ENCODE results near the gene RTF2.
"Not testable (repeated sequence)": the region's sequence is repeated elsewhere in the genome, so short reads cannot be mapped to it uniquely, and the experiment has no call there.

RTF2 gene

DNA sequence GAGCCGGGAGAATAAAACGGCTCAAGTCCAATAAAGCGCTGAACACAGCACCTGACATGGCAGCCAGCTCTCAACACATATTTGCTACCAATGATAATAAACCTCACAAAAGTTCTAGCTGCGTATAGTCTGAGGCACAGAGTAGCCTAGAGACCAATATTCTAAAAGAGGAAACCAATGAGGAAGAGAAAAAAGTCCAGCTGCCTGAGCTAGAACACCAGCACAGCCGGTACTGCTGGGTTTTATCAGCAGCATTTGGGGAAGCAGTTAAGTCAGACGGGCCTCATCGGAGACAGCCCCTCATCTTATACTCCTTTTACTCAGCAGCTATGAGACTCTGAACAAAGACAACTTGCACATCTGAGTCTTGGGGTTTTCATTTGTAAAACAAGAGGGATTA, 2.4 kb upstream of the RTF2 start:
- Histone ChIP-seq H3K4me3 (no peak overlapping the region), H3K27ac (peak overlapping the region in 2 of 21 experiments; percentile 46 to 49)

DNA sequence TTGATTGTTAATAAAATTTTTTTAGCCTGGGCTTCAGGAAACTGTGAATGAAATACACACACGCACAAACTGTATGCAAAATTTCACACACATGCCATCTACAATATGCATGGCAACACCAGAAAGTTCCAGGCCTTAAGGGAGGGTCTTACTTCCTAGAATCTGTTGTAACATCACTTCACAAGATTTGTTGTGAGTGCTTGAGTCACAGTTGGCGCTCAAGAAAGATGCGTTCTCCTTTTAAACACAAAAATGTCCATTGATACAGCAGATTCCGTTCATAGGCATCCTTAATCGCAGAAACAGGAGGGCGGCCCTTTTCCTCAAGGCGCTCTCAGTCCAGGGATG, 485 bp upstream of the RTF2 start:
- H3K27ac ChIP-seq, result peak overlapping the region in 20 of 21 experiments; percentile 30 to 93 (median 86)

DNA sequence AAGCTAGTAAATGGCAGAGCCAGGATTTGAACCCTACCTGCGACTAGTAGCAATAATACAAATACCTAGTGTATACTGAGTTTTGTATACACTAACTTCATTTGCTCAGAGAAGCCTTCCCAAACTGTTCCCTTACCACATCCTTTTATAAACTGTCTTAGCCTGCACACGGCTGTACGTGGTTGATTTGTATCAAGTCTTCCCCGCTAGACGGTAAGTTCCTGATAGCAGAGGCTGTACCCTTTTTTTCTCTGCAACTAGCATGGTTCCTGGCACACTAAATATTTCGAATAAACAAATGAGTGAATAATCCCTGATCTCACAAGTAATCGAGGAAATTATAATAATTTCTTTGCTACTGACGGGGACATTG, 636 bp downstream of the RTF2 start:
- peak overlapping the region; percentile 60 to 93 (median 87) for H3K27ac ChIP-seq
- peak overlapping the region; percentile 56 to 91 (median 84) for H3K4me3 ChIP-seq

More for the DNA sequence above, 485 bp upstream of the RTF2 start:
- peak overlapping the region; percentile 56 to 91 (median 84) for H3K4me3 ChIP-seq

DNA sequence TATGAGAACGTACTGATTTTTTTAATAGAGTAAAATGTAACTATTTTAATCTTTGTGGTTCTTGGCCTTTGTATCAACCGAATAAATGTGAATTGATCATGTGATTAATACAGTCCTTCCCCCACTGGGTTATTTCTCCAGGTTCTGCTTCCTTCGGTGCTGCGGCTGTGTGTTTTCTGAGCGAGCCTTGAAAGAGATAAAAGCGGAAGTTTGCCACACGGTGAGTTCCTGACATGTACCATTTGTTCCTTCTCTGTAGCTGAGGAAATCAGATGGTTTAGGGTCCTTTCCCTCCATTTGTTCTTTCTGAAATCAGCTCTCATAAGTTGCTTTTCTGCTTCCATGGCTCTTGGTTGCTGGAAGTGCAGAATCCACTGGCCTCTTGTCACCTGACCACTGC, 15.5 kb downstream of the RTF2 start:
- peak overlapping the region in 5 of 21 experiments; percentile 11 to 41 (median 13) for H3K27ac ChIP-seq
- H3K4me3 ChIP-seq, result no peak overlapping the region

DNA sequence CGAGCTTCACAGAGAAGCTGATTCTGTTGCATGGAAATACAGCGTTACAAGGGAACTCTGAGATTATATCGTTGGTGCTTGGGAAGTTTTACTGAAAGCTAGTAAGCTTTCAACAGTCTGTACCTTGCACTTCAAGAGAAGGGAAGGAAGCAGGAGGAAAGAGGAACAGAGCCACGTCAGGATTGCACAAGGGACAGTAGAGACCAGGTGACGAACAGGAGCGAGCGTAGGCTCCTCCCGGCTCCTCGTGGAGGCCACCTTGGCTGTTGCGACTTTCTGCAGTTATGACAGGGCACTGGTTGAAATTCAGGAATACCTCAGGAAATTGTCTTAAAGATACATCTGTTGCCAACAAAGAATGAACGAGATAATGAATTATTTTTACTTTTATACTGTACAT, 18.8 kb downstream of the RTF2 start:
- Histone ChIP-seq H3K27ac (no peak overlapping the region), H3K4me3 (no peak overlapping the region)

DNA sequence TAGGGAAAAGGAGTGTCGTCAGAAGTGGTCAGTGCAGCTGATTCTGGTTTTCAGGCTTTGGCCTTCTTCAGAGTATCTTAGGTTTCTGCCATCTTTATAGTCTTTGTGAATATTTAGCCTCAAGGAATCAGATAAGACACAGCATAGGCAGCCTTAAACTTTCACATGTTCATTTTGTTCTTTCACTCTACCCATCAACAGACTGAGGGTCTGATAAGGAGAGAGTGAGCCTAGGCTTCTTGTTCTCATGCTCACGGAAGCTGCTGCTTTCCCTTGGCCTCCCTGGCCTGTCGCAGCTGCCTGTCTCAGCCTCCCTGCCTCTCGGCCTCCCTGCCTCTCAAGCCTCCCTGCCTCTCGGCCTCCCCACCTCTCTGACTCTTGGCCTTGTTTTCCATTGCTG, 20.1 kb downstream of the RTF2 start:
- Histone ChIP-seq H3K27ac (no peak overlapping the region), H3K4me3 (no peak overlapping the region)

DNA sequence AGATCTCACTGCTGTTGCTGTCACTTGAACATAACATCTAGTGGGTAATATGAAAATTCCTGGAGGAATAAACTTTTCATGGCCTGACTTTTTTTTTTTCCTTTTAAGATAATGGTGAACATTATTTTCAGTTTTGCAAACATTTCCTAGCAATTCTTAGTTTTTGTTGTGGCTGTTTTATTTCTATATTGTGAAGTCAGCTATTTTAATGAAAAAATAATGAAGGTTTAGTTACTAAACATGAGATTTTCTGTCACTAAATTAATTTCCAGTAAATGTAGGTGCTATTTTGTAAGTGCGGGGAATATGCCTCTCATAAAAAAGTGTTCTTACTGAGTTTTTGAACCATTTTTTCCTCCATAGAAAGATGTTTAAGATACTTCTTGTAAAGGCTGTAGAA, 32.7 kb downstream of the RTF2 start:
- no peak overlapping the region for H3K27ac ChIP-seq
- no peak overlapping the region for H3K4me3 ChIP-seq

DNA sequence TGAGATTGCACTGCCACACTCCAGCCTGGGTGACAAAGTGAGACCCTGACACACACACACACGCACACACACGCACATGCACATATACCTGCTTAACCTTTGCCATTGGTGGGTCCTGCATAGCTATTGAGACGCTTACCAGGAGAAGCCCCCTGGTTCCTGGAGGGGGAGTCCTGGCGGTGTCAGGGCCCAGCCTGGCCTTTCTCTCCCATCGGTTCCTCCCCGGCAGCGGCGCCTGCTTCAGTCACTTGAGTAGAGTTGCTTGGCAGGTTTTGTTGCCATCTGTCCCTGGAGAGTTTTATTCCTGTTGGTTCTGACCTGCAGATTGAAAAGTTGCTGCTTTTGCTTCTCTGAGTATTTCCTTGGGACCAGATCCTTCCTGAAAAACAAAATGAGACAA, 35.5 kb downstream of the RTF2 start:
- Histone ChIP-seq H3K4me3 (no peak overlapping the region), H3K27ac (no peak overlapping the region)

DNA sequence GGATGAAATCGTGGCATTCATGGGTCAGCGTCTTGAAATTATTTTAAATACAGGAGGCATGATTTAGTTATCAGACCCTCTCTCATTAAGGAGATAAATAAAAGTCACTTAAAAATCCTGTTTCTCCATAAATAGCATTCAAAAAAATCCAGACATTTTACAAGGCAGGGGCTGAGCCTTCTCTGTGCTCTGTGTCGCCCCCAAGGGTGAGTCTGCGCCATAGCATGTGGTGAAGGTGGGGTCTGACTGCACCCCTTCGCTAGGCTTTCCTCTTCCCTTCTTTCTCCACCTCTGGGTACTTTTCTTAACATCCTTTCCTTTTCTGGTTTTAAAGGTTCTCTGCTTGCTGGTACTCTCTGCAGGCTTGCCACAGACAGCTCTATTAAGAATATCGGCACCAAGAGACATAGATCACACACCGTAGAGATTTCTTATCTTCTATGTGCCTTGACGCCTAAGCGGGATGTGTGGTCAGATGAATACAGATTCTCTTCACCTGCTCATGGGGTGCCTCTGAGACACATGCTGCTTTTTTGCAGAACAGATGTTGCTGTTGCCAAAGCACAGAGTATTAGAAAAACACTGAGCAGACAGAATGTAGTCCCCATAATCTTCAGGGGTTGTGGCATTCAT, 36.1 kb downstream of the RTF2 start:
- H3K4me3 ChIP-seq, result no peak overlapping the region
- no peak overlapping the region for H3K27ac ChIP-seq

DNA sequence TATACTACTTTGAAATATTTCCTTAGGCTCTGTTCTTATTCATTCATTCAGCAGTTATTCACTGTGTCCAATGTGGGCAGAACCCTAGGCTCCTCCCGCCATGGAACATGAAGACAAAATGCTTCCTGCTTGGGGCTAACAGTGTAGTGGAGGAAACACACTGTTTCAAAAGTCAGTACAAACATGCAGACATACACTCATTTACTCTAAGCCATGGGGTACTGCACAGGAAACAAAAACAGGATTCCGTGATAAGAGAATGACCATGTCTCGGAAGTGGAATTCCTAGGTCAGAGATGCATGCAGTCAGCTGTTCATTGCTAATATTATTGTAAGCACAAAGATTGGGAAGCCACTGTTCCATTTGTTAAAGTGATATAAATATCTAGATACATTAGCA, 37.7 kb downstream of the RTF2 start:
- H3K27ac ChIP-seq, result no peak overlapping the region

DNA sequence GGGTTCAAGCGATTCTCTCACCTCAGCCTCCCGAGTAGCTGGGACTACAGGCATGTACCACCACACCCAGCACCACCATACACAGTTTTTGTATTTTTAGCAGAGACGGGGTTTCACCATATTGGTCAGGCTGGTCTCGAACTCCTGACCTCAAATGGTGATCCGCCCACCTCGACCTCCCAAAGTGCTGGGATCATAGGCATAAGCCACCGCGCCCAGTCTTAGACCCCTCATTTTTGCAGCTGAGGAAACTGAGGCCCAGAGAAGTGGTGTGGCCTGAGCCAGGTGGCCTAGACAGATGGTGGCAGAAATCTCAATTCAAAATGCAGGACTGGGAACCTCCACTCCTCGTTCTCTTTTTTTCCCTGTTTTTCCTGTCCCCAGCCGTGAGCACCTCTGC, 43.5 kb downstream of the RTF2 start:
- H3K27ac ChIP-seq, result no peak overlapping the region
- H3K4me3 ChIP-seq, result no peak overlapping the region

More for the DNA sequence above, 37.7 kb downstream of the RTF2 start:
- no peak overlapping the region for H3K4me3 ChIP-seq

DNA sequence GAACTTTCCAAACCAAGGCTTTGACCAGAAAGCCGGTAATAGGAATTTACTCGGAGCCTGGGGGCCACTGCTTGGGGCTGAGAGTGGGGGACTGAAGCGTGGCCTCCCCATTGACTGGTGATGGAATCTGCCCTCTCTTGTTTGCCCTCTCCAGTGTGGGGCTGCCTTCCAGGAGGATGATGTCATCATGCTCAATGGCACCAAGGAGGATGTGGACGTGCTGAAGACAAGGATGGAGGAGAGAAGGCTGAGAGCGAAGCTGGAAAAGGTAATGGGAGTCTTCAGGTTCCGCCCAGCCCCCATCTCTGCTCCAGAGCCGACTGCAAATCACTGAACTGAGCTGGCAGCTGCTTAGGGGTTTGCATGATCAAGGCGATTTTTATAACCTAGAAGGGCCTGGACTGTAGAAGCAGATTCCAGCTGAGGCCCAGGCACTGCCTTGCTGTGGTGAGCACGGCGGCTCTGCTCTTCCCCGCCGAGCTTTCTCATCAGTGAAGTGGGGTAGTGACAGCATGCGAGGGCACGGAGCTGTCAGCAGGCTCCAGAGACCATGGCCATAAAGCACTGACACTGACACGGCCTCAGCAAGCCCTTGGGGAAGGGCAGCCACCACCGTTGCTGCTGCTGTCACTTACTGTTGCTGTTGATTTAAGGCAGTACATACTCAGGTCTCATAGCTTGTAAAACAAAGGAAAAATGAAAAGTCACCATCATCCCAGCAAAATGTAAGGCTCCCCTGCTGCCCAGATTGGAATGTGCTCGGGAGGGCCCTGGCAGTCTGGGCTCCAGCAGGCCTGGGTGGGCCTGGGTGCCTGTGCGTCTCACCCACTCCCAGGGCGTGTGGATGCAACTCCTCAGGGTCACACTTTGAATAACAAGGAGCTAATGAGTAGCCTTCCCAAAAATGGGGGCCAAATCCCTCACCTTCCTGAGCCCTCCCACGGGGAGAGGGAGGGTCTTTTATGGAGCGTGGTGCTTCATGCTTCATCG, 45.0 kb downstream of the RTF2 start:
- no peak overlapping the region for H3K27ac ChIP-seq

DNA sequence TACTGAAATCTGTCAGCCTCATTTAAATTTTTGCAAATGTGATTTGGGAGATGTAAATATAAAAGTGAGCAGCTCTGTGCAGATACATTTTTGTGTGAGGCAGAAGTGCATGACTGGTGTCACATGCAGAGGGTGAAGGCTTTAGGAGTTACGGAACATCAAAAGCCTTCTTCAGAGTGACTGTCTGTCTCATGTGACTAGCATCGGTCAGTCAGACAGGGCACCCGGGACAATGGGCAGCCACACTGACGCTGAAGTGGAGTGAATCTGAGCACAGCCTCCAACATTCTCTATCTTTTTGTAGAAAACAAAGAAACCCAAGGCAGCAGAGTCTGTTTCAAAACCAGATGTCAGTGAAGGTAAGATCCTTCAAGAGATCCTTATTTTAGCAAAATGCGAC, 48.2 kb downstream of the RTF2 start:
- Histone ChIP-seq H3K27ac (no peak overlapping the region), H3K4me3 (no peak overlapping the region)

More for the DNA sequence above, 45.0 kb downstream of the RTF2 start:
- no peak overlapping the region for H3K4me3 ChIP-seq

DNA sequence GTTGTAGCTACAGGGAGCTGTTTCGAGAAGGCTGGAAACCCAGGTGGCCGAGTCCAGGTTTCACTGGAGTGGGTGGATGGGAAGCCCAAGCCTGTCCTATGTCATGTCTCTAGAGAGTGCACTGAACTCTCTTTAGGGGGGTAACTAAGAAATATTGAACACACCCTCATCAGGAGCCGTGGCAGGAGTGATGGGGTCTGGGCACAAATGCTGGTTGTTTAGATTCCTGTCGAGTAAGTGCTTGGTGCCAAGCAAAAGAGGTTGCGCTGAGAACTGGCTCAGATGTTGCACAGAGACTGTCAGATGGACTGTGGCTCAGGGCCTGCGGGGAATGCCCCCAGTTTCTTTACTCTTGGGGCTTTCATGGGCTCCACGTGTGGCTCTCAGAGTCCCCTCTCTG, 48.8 kb downstream of the RTF2 start:
- H3K4me3 ChIP-seq, result no peak overlapping the region
- no peak overlapping the region for H3K27ac ChIP-seq

DNA sequence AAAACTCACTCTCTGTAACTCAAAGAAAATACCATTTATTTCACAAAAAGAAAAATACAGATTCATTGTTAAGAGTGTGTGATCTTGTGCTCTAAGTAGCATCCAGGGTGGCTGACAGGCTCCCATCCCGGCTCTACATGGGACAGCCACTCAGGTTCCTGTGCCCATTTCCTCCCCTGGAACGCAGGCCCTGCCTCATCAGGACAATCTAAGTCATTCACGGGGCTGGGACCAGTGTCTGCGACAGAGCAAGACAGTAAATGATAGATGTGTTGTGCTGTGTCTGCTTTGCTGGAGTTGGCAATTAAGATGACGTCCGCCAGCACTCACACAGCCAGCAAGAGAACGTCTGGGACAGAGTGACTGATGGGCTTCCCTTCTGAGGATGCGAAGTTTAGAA, 49.2 kb downstream of the RTF2 start:
- H3K27ac ChIP-seq, result no peak overlapping the region
- no peak overlapping the region for H3K4me3 ChIP-seq

DNA sequence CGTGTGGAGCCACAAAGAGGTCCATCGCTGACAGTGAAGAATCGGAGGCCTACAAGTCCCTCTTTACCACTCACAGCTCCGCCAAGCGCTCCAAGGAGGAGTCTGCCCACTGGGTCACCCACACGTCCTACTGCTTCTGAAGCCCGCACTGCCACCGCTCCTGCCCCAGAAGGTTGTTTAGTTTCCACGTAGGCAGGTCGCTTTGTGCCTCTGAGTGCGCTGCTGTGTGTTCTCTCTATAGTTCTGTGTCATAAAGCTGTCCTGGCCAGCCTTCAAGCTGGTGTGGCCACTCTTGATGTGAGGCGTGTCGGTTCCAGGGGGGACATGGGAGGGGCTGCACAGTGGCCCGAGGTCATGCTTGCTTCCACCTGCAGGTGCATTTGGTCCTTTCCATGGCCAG, 49.7 kb downstream of the RTF2 start:
- Histone ChIP-seq H3K4me3 (no peak overlapping the region), H3K27ac (no peak overlapping the region)

DNA sequence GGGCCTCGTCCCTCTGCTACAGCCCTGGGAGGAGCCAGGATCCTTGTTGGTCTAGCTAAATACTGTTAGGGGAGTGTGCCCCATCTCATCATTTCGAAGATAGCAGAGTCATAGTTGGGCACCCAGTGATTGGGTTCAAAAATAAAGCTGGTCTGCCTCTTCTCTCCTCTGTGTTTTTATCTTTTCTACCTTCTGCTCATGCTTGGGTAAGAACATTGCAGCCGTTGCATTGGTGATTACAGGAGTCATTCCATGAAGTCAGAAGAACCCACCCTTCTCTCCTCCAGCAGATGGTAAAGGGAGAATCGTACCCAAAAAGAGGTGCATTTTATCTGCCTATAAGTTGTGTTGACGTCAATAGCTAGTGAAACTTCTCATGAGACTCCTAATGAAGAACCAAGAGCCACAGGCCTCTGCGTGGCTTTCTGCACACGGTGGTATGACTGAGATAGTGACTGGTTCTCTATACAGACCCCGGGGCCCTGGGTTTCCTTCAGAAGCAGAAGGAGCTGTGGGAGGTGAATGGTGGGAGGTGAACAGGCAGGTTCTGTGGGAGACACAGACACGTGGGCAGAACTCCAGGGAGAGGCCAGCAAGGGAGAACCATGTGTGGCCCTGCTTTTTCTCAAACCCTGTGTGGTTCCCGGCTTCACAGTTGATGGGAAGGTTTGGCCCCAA, 50.4 kb downstream of the RTF2 start:
- Histone ChIP-seq H3K4me3 (no peak overlapping the region), H3K27ac (no peak overlapping the region)

DNA sequence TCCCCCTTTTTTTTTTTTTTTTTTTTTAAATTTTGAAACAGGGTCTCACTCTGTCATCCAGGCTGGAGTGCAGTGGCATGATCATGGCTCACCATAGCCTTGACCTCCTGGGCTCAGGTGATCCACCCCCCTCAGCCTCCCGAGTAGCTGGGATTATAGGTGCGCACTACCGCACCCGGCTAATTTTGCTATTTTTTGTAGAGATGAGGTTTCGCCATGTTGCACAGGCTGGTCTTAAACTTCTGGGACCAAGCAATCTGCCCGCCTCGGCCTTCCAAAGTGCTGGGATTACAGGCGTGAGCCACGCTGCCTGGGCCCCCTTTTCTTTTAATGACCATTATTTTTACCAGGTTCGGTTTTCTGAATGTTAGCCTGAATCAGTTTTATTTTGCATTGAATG, 51.1 kb downstream of the RTF2 start:
- Histone ChIP-seq H3K27ac (no peak overlapping the region), H3K4me3 (no peak overlapping the region)

DNA sequence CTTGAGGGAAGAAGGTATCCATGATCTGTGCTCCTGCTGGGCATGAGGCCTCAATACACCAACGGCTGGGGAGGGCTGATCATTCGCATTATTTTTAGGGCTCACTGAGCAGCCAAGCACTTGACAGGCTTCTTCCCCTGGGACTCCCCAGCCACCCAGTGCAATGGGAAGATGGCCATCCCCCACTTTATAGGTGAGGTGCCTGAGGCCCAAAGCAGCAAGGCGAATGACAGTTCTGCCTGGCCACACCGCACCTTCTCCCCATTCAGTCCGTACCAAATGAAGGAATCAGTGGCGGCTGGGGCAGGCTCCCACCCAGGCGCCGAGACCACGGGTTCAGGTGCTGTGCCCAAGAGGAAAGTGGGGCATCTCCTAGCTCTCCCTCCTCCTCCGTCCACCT, 51.8 kb downstream of the RTF2 start:
- H3K4me3 ChIP-seq, result no peak overlapping the region
- H3K27ac ChIP-seq, result no peak overlapping the region

DNA sequence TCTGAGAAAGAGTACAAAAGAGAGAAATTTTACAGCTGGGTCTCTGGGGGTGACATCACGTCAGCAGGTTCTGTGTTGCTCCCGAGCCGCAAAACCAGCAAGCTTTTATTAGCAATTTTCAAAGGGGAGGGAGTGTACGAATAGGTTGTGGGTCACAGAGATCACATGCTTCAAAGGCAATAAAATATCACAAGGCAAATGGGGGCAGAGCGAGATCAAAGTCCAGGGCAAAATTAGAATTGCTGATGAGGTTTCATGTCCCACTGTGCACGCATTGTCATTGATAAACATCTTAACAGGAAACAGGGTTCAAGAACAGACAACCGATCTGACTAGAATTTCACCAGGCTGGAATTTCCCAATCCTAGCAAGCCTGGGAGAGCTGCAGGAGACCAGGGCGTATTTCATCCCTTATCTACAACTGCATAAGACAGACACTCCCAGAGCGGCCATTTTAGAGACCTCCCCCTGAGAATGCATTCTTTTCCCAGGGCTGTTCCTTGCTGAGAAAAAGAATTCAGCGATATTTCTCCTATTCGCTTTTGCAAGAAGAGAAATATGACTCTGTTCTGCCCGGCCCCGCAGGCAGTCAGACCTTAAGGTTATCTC, 52.4 kb downstream of the RTF2 start:
- not testable (repeated sequence) for H3K4me3 ChIP-seq, H3K27ac ChIP-seq

Measured in skin epidermis (tissue), 12 donors.